GM18498 (cell line): ENCODE data around the gene FLG.
"Not testable (repeated sequence)": the region's sequence is repeated elsewhere in the genome, so short reads cannot be mapped to it uniquely, and the experiment has no call there.

Experiments used
- ATAC-seq: cut with Tn5 transposase; IDR thresholded peaks from one replicate; pipeline ENCODE4 v1.9.1; 2021; ENCODE audit warnings: mild to moderate bottlenecking, moderate library complexity; ENCODE audit not compliant: unreplicated experiment

Gene FLG

DNA sequence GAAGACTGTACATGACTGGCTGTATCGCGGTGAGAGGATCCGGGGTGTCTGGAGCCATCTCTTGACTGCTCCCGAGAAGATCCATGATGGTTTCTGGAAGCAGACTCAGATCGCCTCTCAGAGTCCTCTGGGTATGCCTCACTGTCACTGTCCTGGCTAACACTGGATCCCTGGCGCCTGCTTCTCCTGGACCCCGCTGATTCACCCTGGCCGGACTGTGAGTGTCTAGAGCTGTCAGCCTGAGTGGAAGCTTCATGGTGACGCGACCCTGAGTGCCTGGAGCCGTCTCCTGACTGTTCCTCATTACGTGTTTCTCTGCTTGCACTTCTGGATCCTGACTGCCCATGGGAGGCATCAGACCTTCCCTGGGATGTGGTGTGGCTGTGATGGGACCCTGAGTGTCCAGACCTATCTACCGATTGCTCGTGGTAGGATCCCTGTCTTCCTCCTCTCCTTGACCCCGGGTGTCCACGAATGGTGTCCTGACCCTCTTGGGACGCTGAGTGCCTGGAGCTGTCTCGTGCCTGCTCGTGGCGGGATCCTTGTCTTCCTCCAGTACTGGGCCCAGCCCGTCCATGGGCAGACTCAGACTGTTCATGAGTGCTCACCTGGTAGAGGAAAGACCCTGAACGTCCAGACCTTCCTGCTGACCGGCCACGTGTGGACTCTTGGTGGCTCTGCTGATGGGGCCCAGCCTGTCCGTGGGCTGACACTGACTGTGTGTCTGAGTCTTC lies 21.7 kb downstream of the FLG start:
- ATAC-seq = not testable (repeated sequence)

DNA sequence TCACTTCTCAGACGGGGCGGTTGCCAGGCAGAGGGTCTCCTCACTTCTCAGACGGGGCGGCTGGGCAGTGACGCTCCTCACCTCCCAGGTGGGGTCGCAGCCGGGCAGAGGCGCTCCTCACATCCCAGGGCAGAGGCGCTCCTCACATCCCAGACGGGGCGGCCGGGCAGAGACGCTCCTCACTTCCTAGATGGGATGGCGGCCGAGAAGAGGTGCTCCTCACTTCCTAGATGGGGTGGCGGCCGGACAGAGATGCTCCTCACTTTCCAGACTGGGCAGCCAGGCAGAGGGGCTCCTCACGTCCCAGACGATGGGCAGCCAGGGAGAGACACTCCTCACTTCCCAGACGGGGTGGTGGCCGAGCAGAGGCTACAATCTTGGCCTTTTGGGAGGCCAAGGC lies 68.6 kb downstream of the FLG start:
- ATAC-seq = not testable (repeated sequence)
